GM21717 (cell line): Measurements from ENCODE around the gene S100A5.
A peak's percentile ranks its signal among the peaks of the same experiment; 100 is the strongest.
"Not testable (repeated sequence)": the region's sequence is repeated elsewhere in the genome, so short reads cannot be mapped to it uniquely, and the experiment has no call there.

Experiments used
- ATAC-seq: cut with Tn5 transposase; IDR thresholded peaks from one replicate; pipeline ENCODE4 v1.9.1; 2021; ENCODE audit warnings: mild to moderate bottlenecking, moderate library complexity; ENCODE audit not compliant: unreplicated experiment

S100A5 gene

GRCh38 chr1:153540394-153541361 is at the start of gene S100A5:
TSS of gene S100A5 (minus strand) at chr1:153540934. CDS start at chr1:153540191, 743 bp downstream.
- ATAC-seq, result no peak

- ATAC-seq, result no peak
Observed at GRCh38 chr1:153588482-153588881, 47.7 kb upstream of the S100A5 start.

- not testable (repeated sequence) for ATAC-seq
Observed at GRCh38 chr1:153588033-153588432, 47.3 kb upstream of the S100A5 start.

- no peak for ATAC-seq
Observed at GRCh38 chr1:153587314-153587713, 46.6 kb upstream of the S100A5 start.

GRCh38 chr1:153586347-153586746 is 45.6 kb upstream of the S100A5 start:
- ATAC-seq, result no peak

DNA sequence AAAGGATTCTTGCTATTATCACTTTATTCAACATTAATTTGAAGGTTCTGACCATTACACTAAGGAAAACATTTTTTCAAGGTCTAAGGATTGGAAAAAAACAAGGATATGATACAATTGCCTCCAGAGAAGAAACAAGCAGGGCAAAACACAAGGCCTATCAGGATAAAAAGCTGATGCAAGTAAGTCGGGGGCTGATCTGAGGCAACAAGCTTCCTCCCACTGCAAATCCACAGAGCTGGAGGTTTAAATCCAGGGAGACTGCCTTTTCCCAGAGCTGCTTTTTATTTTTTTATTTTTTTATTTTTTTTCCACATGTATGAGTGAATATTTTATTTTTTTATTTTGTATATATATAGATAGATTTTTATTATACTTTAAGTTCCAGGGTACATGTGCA is 44.3 kb upstream of the S100A5 start:
- no peak for ATAC-seq

DNA sequence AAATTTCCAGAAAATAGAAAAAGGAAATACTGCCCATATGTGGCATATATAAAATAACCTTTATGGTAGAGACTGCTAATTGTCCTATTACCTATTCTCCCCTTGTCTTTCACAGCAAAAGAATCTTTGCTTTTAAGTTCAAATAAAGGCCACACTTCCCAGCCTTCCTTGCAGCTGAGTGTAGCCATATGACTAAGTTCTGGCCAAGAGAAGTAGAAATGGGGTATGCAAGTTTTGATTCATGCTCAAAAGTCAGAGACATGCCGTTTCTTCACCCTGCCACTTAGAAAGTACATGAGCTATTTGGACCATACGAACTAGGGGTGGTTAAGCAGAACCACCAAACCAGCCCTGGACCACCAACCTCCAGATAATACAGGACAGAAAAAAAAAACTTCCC is 43.2 kb upstream of the S100A5 start:
- no peak for ATAC-seq

DNA sequence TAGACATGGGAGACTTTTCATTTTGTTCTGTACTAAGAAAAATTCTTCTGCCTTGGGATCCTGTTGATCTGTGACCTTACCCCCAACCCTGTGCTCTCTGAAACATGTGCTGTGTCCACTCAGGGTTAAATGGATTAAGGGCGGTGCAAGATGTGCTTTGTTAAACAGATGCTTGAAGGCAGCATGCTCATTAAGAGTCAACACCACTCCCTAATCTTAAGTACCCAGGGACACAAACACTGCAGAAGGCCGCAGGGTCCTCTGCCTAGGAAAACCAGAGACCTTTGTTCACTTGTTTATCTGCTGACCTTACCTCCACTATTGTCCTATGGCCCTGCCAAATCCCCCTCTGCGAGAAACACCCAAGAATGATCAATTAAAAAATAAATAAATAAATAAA is 42.8 kb upstream of the S100A5 start:
- not testable (repeated sequence) for ATAC-seq

GRCh38 chr1:153582836-153583235 is 42.1 kb upstream of the S100A5 start:
- not testable (repeated sequence) for ATAC-seq

DNA sequence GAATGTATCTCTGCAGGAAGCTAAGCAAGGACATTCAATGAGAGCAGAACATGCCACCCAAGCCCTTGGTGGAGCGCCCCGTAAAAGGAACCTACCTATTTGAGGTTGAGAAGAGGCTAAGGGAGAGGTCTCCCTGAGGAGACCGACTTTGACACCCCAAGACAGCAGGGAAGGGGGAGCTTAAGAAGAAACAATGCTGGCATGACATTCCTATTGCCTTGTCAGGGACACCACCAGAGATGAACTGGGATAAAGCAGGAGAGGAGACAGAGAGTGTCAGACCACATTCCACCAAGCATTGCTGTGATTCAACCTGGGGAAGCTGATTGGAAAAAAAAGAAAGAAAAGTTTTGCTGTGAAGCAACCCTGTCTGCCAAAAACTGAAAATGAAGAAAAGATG is 38.2 kb upstream of the S100A5 start:
- ATAC-seq, result no peak

GRCh38 chr1:153578490-153578889 is 37.8 kb upstream of the S100A5 start:
- no peak for ATAC-seq

DNA sequence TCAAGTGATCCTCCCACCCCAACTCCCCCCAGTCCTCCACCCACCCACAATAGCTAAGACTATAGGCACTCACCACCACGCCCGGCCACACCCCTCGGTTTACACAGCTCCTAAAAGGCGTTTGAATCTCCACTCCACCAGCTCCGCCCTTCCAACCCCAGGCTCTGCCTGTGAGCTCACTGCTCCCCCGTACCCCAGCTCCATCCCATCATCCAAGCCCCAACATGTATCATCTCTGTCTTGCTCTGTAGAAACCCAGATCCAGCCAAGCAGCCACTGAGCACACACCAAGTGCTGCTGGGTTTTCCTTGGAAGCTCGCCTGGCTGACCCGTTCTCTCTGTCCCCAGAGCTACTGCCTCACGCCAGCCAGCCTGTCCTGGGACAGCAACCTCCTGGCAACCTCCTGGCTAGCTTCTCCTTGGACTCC is 36.9 kb upstream of the S100A5 start:
- ATAC-seq, result no peak

DNA sequence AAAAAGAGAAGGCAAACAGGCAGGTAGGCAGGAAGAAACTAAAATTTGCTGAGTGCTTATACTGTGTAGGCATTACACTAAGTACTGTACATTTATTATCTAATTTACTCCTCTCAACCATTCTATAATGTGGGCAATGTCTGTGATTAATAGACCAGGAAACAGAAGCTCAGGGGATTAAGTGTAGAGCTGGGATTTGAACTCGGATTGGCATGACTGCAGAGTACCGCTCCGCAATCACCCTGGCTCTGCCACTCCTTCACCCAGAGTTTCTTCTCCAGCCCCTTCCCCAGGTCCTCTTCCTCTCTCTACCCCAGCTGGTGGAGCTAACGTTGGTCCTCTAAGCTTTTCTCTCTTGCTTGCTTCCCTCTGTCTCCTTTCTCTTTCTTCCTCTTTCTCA is 36.4 kb upstream of the S100A5 start:
- ATAC-seq, result no peak

DNA sequence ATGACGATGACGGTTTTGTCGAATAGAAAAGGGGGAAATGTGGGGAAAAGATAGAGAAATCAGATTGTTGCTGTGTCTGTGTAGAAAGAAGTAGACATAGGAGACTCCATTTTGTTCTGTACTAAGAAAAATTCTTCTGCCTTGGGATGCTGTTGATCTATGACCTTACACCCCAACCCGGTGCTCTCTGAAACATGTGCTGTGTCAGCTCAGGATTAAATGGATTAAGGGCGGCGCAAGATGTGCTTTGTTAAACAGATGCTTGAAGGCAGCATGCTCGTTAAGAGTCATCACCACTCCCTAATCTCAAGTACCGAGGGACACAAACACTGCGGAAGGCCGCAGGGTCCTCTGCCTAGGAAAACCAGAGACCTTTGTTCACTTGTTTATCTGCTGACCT is 34.8 kb upstream of the S100A5 start:
- ATAC-seq, result not testable (repeated sequence)

DNA sequence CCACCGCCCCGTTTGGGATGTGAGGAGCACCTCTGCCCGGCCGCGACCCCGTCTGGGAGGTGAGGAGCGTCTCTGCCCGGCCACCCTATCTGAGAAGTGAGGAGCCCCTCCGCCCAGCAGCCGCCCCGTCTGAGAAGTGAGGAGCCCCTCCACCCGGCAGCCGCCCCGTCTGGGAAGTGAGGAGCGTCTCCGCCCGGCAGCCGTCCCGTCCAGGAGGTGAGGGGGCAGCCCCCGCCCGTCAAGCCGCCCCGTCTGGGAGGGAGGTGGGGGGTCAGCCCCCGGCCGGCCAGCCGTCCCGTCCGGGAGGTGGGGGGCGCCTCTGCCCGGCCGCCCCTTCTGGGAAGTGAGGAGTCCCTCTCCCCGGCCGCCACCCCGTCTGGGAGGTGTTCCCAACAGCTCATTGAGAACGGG is 34.4 kb upstream of the S100A5 start:
- not testable (repeated sequence) for ATAC-seq

DNA sequence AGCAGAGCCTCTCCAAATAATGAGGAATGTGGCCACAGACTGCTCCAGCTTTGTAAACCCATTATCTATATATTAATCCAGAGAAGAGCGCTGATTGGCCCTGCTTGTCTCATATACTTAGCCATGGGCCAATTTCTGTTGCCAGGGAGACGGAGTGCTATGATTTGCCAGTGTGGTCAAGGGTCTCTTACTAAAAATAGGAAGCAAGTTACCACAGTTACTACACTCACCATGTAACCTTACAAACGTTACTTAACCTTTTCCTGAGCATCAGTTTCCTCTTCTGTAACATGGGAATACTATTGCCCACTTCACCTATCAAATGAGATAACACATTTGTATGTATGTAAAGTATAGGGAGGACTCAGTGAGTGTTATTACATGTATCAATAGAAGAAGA is 32.6 kb upstream of the S100A5 start:
- ATAC-seq, result no peak

DNA sequence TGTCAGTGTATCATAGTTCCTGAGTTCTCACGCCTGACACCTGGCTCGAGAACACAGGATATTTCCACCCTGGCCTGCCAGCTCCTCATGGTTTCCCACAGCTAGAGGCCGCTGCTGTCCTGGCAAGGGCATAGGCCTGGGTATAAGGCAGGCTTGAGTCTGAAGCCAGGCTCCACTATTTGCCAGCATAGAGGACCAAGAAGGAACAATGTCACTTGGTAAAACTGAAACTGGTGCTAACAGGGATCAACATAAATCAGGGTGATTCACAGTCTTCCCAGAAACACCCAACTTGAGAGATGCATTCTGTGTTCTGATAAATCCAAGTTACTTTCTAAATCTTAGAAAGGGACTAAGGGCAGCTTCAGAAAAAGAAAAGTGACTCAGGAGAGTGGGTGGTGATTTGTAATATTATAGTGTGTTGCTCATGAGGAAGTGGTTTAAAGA is 31.9 kb upstream of the S100A5 start:
- ATAC-seq, result peak; percentile 65

DNA sequence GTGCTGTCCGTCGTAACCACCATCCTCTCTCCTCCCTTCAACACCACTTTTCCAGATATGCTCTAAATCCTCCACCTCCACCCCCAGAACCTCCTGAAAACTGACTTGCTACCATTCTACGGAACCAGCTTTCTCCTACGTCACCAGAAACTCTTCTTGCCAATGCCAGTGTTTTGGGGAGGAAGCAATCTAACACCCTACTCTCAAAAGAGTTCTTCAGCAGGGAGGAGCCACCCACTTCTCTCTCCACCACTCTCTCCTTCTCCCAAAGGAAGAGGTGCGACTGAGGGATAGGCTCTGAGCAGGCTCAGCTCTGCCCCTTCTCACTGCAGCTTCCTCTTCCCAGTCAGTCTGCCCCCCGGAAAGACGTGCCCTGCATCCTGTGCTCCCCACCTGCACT is 31.0 kb upstream of the S100A5 start:
- no peak for ATAC-seq

- ATAC-seq, result no peak
Observed at GRCh38 chr1:153570874-153571273, 30.1 kb upstream of the S100A5 start.

- no peak for ATAC-seq
Observed at GRCh38 chr1:153569465-153569864, 28.7 kb upstream of the S100A5 start.

DNA sequence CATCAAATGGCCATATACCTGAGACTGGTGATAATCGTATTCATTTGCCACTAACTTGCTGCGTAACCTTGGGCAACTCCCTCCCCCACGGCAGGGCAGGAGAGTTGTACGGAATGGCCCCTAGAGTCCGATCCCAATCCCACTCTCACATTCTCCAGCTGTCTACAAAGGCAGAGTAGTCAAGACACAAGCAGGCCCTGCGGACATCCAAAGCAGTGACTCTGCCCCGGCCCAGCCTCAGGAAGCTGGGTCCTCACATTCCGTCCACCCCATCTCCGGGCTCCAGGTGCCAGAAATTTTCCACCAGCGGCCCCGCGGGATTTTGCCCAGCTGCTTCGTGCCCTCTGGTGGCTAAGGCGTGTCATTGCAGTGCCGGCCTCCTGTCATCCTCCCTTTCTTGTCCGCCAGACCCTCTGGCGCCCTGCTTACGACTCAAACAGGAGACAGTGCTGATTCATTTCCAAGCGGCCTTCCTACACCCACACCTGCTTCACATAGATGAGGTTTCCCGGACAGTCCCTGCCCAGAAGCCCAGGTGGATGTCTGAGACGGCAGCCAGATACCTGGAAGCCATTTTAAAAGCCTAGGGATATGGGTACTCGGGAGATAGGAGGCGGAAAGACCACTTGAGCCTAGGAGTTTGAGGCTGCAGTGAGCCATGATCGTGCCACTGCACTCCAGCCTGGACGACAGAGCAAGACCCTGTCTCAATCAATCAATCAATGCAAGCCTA is 27.8 kb upstream of the S100A5 start:
- no peak for ATAC-seq
